ENCODE data around the gene IPO13. TPM values are rescaled to one million over a fixed set of nuclear protein-coding genes. Genes with fewer than 3 reads are reported as not detected.

Gene IPO13
- total and polyA plus RNA-seq, 10 of the 15 experiments (the other 5 are each of a cell fraction or from before 2014, with no cell fraction given) = 7.1 to 26.6 (median 15.9) TPM

DNA sequence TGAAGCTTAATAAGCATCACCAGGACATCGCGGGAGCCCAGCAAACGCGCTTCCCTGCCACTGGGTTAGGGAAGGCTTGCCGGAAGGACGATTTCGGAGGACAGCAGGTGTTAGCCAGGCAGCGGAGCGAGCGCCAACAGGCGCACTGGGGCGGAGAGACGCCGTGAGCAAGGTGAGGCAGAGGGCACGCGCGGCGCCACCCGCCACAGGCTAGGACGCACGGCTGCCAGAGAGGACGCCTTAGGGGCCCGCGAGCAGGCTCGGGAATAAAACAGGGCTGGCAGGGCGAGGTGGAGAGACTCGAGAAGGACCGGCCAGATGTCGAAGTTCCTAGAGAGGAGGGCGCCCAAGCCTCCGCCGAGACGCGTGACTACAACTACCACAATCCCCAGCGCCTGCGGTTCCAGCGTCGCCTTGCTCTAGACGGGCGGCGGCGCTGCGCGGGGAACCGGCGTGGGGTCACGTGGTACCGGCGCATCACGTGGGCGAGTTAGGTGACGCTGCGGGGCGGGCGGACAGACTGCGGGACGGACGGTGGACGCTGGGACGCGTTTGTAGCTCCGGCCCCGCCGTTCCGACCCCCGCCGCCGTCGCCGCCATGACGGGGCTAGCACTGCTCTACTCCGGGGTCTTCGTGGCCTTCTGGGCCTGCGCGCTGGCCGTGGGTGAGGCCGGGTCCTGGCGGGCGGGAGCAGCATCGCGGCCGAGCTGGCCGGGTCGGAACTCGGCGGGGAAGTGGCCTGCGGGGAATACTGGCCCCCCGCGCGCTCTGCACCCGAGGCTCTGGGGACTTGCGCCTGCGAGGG lies 27.9 kb downstream of the IPO13 start, which contains the start of gene ATP6V0B (continued):
- TF ChIP-seq, protein P1, sequence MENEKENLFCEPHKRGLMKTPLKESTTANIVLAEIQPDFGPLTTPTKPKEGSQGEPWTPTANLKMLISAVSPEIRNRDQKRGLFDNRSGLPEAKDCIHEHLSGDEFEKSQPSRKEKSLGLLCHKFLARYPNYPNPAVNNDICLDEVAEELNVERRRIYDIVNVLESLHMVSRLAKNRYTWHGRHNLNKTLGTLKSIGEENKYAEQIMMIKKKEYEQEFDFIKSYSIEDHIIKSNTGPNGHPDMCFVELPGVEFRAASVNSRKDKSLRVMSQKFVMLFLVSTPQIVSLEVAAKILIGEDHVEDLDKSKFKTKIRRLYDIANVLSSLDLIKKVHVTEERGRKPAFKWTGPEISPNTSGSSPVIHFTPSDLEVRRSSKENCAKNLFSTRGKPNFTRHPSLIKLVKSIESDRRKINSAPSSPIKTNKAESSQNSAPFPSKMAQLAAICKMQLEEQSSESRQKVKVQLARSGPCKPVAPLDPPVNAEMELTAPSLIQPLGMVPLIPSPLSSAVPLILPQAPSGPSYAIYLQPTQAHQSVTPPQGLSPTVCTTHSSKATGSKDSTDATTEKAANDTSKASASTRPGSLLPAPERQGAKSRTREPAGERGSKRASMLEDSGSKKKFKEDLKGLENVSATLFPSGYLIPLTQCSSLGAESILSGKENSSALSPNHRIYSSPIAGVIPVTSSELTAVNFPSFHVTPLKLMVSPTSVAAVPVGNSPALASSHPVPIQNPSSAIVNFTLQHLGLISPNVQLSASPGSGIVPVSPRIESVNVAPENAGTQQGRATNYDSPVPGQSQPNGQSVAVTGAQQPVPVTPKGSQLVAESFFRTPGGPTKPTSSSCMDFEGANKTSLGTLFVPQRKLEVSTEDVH (IDR thresholded peaks at IDR 0.05; ENCODE audit: low read depth, partially characterized antibody) = no peak
- no peak for TF ChIP-seq YBX1 (IDR thresholded peaks at IDR 0.05)
- no peak for TF ChIP-seq NR2C2 (IDR thresholded peaks at IDR 0.05; ENCODE audit: borderline replicate concordance, control insufficient read depth, insufficient read length, low read depth)
- peak in 1 of 2 experiments; percentile 30; a peak in 2 of 4 replicates for TF ChIP-seq SRF (IDR thresholded peaks at IDR 0.05; ENCODE audit: low read depth in 2 of 2, low read length in 2 of 2)
- TF ChIP-seq NR2C1 (IDR thresholded peaks at IDR 0.05) = peak; percentile 78
- TF ChIP-seq TBL1XR1 (IDR thresholded peaks at IDR 0.05; ENCODE audit: low read depth, low read length) = 0 out of 2 replicates have a peak, but pooled peaks have one; percentile 12
- TF ChIP-seq ZNF274 (IDR thresholded peaks at IDR 0.05; ENCODE audit: insufficient read depth, insufficient read length) = no peak
- peak; percentile 44 for TF ChIP-seq NBN (IDR thresholded peaks at IDR 0.05)
- TF ChIP-seq MXI1 (IDR thresholded peaks at IDR 0.05; ENCODE audit: low read depth, low read length) = no peak; the same call in 1 of the 2 replicates
- TF ChIP-seq, protein P2, sequence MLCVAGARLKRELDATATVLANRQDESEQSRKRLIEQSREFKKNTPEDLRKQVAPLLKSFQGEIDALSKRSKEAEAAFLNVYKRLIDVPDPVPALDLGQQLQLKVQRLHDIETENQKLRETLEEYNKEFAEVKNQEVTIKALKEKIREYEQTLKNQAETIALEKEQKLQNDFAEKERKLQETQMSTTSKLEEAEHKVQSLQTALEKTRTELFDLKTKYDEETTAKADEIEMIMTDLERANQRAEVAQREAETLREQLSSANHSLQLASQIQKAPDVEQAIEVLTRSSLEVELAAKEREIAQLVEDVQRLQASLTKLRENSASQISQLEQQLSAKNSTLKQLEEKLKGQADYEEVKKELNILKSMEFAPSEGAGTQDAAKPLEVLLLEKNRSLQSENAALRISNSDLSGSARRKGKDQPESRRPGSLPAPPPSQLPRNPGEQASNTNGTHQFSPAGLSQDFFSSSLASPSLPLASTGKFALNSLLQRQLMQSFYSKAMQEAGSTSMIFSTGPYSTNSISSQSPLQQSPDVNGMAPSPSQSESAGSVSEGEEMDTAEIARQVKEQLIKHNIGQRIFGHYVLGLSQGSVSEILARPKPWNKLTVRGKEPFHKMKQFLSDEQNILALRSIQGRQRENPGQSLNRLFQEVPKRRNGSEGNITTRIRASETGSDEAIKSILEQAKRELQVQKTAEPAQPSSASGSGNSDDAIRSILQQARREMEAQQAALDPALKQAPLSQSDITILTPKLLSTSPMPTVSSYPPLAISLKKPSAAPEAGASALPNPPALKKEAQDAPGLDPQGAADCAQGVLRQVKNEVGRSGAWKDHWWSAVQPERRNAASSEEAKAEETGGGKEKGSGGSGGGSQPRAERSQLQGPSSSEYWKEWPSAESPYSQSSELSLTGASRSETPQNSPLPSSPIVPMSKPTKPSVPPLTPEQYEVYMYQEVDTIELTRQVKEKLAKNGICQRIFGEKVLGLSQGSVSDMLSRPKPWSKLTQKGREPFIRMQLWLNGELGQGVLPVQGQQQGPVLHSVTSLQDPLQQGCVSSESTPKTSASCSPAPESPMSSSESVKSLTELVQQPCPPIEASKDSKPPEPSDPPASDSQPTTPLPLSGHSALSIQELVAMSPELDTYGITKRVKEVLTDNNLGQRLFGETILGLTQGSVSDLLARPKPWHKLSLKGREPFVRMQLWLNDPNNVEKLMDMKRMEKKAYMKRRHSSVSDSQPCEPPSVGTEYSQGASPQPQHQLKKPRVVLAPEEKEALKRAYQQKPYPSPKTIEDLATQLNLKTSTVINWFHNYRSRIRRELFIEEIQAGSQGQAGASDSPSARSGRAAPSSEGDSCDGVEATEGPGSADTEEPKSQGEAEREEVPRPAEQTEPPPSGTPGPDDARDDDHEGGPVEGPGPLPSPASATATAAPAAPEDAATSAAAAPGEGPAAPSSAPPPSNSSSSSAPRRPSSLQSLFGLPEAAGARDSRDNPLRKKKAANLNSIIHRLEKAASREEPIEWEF (IDR thresholded peaks at IDR 0.05; ENCODE audit: insufficient replicate concordance, low read depth, low read length) = no peak
- TF ChIP-seq EZH2 (IDR thresholded peaks at IDR 0.05; ENCODE audit: borderline replicate concordance, control insufficient read depth, low read depth, low read length) = no peak
- TF ChIP-seq, protein P3, sequence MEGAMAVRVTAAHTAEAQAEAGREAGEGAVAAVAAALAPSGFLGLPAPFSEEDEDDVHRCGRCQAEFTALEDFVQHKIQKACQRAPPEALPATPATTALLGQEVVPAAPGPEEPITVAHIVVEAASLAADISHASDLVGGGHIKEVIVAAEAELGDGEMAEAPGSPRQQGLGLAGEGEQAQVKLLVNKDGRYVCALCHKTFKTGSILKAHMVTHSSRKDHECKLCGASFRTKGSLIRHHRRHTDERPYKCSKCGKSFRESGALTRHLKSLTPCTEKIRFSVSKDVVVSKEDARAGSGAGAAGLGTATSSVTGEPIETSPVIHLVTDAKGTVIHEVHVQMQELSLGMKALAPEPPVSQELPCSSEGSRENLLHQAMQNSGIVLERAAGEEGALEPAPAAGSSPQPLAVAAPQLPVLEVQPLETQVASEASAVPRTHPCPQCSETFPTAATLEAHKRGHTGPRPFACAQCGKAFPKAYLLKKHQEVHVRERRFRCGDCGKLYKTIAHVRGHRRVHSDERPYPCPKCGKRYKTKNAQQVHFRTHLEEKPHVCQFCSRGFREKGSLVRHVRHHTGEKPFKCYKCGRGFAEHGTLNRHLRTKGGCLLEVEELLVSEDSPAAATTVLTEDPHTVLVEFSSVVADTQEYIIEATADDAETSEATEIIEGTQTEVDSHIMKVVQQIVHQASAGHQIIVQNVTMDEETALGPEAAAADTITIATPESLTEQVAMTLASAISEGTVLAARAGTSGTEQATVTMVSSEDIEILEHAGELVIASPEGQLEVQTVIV (IDR thresholded peaks at IDR 0.05; ENCODE audit: borderline replicate concordance, partially characterized antibody) = no peak
- TF ChIP-seq, protein P4, sequence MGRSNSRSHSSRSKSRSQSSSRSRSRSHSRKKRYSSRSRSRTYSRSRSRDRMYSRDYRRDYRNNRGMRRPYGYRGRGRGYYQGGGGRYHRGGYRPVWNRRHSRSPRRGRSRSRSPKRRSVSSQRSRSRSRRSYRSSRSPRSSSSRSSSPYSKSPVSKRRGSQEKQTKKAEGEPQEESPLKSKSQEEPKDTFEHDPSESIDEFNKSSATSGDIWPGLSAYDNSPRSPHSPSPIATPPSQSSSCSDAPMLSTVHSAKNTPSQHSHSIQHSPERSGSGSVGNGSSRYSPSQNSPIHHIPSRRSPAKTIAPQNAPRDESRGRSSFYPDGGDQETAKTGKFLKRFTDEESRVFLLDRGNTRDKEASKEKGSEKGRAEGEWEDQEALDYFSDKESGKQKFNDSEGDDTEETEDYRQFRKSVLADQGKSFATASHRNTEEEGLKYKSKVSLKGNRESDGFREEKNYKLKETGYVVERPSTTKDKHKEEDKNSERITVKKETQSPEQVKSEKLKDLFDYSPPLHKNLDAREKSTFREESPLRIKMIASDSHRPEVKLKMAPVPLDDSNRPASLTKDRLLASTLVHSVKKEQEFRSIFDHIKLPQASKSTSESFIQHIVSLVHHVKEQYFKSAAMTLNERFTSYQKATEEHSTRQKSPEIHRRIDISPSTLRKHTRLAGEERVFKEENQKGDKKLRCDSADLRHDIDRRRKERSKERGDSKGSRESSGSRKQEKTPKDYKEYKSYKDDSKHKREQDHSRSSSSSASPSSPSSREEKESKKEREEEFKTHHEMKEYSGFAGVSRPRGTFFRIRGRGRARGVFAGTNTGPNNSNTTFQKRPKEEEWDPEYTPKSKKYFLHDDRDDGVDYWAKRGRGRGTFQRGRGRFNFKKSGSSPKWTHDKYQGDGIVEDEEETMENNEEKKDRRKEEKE (IDR thresholded peaks at IDR 0.05) = no peak
- TF ChIP-seq HDAC6 (IDR thresholded peaks at IDR 0.05; ENCODE audit: unreplicated experiment) = no peak
- peak; percentile 67 for TF ChIP-seq FOS (IDR thresholded peaks at IDR 0.05; ENCODE audit: borderline replicate concordance, extremely low read depth, insufficient read length)

Measured in GM12878 (cell line).